GM18519 (cell line): ENCODE measurements around the gene TMPRSS9.

Experiments used
- ATAC-seq: cut with Tn5 transposase; IDR thresholded peaks from one replicate; pipeline ENCODE4 v1.9.1; 2021; ENCODE audit warnings: mild to moderate bottlenecking, moderate library complexity; ENCODE audit not compliant: unreplicated experiment, low FRiP score

The TMPRSS9 gene

GRCh38 chr19:2329149-2329478, 31.0 kb upstream of the TMPRSS9 start:
- no peak for ATAC-seq

GRCh38 chr19:2329501-2329916, 30.6 kb upstream of the TMPRSS9 start:
- no peak for ATAC-seq

GRCh38 chr19:2330255-2330631, 29.8 kb upstream of the TMPRSS9 start:
- ATAC-seq = no peak

- no peak for ATAC-seq
These were observed 29.3 kb upstream of the TMPRSS9 start for GRCh38 chr19:2330632-2331284.

- ATAC-seq = no peak
These were observed 28.3 kb upstream of the TMPRSS9 start for GRCh38 chr19:2331601-2332246.

- ATAC-seq = no peak
These were observed 27.6 kb upstream of the TMPRSS9 start for GRCh38 chr19:2332341-2333026.

GRCh38 chr19:2333027-2333806, 26.8 kb upstream of the TMPRSS9 start:
- ATAC-seq = no peak

- no peak for ATAC-seq
These were observed 26.3 kb upstream of the TMPRSS9 start for GRCh38 chr19:2333807-2334211.

- no peak for ATAC-seq
These were observed 25.6 kb upstream of the TMPRSS9 start for GRCh38 chr19:2334426-2334825.

- no peak for ATAC-seq
These were observed 24.8 kb upstream of the TMPRSS9 start for GRCh38 chr19:2334986-2335846.

- no peak for ATAC-seq
These were observed 24.2 kb upstream of the TMPRSS9 start for GRCh38 chr19:2335848-2336247.

GRCh38 chr19:2336528-2337328, 23.3 kb upstream of the TMPRSS9 start:
- ATAC-seq = no peak

GRCh38 chr19:2337329-2337707, 22.7 kb upstream of the TMPRSS9 start:
- ATAC-seq = no peak

GRCh38 chr19:2338055-2338615, 21.9 kb upstream of the TMPRSS9 start:
- no peak for ATAC-seq

- no peak for ATAC-seq
These were observed 21.1 kb upstream of the TMPRSS9 start for GRCh38 chr19:2338751-2339643.

GRCh38 chr19:2339644-2340310, 20.3 kb upstream of the TMPRSS9 start:
- ATAC-seq = no peak

GRCh38 chr19:2340496-2341243, 19.4 kb upstream of the TMPRSS9 start:
- no peak for ATAC-seq
